Measurements from ENCODE around the gene RHOG.
A peak's percentile ranks its signal among the peaks of the same experiment; 100 is the strongest.
"Not testable (repeated sequence)": the region's sequence is repeated elsewhere in the genome, so short reads cannot be mapped to it uniquely, and the experiment has no call there.

RHOG gene

GRCh38 chr11:3832816-3833215 lies 7.9 kb downstream of the RHOG start:
- no peak for DNase-seq

DNA sequence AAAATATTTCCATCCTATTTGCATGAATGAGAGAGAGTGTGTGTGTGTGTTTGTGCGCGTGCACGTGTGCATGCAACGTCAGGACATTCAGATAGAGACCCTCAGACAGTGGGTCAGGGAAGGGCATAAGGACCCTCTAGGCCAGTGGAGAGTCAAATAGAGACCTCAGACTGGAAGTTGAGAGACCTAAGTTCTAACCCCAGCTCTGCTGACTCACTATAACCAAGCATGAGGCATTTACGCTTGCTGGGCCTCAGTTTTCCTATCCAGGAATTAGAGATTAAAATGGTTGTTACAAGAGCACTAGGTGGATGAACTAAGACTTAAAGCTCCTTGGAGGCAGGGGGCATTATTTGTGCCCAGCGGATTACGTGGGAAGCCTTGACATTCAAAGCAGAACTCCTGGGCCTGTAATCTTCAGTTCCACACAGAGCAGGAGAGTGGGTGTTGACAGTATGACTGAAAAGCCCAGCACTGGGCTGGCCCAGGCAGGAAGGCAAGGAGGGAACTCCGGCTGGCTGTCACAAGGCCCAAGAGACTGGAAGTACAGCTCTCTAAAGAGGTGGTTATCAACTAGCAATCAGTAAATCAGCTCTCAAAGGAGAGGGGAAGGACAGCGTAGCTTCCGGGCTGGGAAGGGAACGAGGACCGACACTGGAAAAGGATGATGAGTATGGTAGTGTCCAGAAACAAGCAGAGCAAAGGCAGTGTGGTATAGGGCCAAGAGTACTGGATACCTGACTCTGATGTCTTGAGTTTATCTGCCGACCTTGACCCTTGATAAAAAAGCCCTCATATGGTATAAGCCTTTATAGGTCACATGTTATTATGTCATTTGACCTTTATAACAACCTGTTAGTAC lies 9.2 kb downstream of the RHOG start:
- DNase-seq = peak; percentile 63

- DNase-seq = no peak
Observed at GRCh38 chr11:3830730-3831129, 10.0 kb downstream of the RHOG start.

DNA sequence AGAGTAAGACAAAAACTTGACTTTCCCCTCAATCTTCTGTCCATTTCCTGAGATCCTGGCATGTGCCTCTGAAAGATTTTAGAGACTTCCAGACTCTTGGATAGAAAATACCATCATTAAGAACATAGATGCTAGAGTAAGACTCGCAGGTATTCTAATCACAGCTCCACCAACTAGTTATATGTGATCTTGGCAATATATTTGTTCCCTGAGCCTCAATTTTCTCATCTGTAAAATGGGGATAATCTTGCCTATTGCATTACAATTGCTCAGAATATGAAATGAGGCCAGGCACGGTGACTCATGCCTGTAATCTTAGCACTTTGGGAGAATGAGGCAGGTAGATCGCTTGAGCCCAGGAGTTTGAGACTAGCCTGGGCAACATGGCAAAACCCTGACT lies 10.7 kb downstream of the RHOG start:
- DNase-seq = no peak

GRCh38 chr11:3827434-3828186 lies 13.1 kb downstream of the RHOG start:
- no peak for DNase-seq

DNA sequence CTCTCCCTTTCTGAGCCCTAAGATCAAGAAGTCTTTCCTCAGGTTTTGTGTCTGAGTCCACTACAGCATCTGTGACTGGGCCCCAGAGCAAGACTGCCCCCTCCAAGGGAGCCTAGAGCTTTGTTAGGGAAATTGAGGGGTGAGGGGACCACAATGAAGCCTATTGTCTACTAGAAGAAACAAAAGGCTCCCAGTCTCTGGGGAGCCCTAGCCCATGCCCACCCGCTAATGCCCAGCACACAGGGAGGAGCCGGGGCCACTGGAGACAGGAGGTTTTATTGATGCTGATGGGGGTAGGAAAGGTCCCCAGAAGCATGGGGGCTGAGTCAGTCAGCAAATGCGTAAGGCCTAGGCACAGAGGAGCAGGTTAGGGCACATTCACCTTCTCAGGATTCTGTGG lies 14.0 kb downstream of the RHOG start:
- no peak for DNase-seq

- DNase-seq = no peak
Observed at GRCh38 chr11:3825473-3826154, 15.1 kb downstream of the RHOG start.

DNA sequence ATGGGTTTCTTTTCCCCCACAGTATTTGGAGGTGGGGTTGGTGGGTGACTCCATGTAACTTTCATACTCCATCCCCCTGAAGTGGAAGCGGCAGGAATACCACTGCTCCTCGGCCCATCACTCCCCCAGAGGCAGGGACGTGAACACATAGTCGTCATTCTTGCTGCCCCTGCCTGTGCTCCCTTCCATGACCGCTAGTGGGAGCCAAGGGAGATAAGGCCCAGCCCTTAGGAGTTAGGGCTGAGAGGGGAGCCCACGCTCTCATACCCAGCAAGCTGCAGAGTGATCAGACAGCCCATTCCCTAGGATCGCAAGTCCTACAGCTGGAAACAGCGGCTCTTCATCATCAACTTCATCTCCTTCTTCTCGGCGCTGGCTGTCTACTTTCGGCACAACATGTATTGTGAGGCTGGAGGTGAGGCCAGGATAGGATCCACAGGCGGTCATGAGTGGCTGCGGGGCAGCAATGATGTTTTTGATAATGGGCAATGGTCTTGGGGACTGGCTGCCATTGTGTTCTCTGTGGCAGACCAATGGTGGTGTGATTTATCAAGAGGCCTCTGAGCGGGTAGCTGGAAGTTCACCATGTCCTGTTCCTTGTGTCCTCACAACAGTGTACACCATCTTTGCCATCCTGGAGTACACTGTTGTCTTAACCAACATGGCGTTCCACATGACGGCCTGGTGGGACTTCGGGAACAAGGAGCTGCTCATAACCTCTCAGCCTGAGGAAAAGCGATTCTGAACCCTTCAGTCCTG lies 15.9 kb downstream of the RHOG start:
- DNase-seq = peak; percentile 94

- no peak for DNase-seq
Observed at GRCh38 chr11:3823762-3824506, 16.8 kb downstream of the RHOG start.

DNA sequence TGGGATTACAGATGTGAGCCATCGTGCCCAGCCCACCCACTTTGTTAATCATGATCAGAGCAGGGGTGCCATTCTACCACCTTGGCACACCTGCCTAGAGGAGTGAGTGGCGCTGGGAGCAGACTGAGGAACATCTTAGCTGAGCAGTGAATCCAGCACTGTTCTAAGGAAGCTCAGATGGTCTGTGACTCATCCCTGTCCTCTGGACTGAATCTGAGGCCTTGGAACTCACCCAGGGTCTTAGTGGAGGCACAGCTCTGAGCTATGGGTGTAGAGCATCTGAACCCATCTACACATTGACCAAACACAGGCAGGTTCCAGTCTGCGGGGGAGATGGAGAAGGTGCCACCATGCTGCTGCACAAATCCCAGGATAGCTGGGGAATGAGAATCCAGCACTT lies 17.5 kb downstream of the RHOG start:
- DNase-seq = no peak

GRCh38 chr11:3822312-3822711 lies 18.4 kb downstream of the RHOG start:
- DNase-seq = no peak

- DNase-seq = no peak
Observed at GRCh38 chr11:3820971-3821370, 19.8 kb downstream of the RHOG start.

DNA sequence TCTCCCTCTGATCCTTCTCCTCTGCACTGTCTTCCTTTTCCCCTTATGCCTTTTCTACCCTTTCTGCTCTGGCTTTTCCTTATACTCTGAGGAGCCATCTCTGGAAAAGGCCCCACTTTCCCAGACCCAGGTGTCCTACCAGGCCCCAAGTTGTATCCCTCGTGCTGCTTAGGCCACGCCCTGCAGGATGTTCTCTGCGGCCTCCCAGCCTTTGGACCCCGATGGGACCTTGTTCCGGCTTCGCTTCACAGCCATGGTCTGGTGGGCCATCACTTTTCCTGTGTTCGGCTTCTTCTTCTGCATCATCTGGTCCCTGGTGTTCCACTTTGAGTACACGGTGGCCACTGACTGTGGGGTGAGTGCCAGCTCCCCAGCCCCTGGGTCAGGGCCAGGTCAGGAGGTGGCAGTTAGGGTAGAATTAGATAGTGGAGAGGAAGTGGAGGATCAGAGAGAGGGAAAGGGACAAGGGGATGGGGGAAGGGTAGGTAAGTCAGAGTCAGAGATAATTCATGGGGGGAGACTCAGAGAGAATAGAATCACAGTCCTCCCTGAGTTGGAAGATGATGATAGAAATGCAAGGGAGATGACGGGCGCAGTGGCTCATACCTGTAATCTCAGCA lies 23.5 kb downstream of the RHOG start:
- DNase-seq = peak; percentile 43

GRCh38 chr11:3816673-3817072 lies 24.1 kb downstream of the RHOG start:
- no peak for DNase-seq

DNA sequence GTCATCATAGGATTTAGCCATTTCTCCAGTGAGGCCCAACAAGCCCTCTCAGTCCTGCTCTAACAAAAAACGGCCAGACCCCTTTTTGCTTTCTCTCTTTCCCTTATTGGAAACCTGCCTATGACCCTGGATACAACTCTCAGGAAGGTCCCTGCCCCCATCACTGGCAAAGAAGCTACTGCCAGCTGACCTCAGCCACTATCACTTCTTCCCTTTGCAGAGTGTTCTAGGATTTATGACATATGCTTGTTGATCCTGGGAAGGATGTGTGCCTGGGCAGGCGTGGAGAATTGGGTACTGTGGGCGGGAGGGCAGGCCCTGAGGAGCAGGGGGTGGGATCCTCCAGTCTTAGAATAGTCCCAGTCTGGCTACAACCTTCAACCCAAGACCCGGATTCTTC lies 24.9 kb downstream of the RHOG start:
- DNase-seq = no peak

GRCh38 chr11:3814832-3815231 lies 25.9 kb downstream of the RHOG start:
- not testable (repeated sequence) for DNase-seq

- DNase-seq = no peak
Observed at GRCh38 chr11:3810951-3811350, 29.8 kb downstream of the RHOG start.

DNA sequence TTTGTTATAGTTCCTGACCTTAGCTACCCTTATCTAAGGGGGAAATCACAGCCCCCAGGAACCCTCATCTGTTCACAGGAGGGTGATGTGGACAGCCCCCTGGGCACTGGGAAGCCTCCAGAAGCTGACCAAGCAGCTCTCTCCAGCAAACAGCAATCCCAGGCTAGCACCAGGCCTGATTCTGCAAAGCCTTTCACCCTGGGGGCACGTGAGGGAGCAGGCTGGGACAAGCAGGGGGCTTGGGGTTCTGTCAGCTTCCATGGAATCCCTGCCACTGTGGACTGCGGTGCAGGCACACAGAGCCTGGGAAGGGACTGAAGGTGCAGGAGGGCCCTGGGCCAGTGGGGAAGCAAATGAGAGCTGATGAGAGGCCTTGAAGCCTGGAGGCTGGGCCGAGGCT lies 30.3 kb downstream of the RHOG start:
- no peak for DNase-seq

DNA sequence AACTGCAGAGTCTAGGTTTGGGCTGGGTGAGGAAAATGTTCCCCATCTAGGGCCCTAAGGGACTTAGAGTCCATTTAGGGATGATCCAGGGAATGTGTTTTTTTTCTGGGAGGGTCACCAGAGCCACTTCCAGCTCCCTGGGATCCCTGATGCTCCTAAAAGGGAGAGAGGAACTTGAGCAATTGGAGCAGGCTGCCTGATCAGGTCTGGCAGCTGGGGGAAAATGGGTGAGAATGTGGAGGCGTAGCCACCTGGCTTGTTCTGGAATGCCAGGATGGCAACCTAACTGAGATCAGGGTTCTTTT lies 31.2 kb downstream of the RHOG start:
- DNase-seq = no peak

GRCh38 chr11:3808861-3809623 lies 31.7 kb downstream of the RHOG start:
- DNase-seq = peak; percentile 84
